ENCODE data around the gene CPHXL. TPM values are rescaled to one million over a fixed set of nuclear protein-coding genes. Genes with fewer than 3 reads are reported as not detected.

Gene CPHXL
- total RNA-seq, 1 experiment from 2014 or later: not detected

- H3K9me2 ChIP-seq (ENCODE audit: insufficient read depth): no peaks in the 10 kb centered on the region
- BruUV-seq (replicated peaks): no TSS peak
- POLR2A ChIA-PET: no interaction called here
- DNase-seq (ENCODE audit: low read depth, low spot score) (no peak), ATAC-seq (no peak)
- CTCF ChIA-PET: no interaction called here
- no peaks in the 10 kb centered on the region for H3K27me3 ChIP-seq (ENCODE audit: insufficient read depth, low read length)
- H3K9ac ChIP-seq (ENCODE audit: low read length): no peak overlapping the region
- no peaks in the 10 kb centered on the region for H3K79me2 ChIP-seq (ENCODE audit: insufficient read depth, low read length)
- H3K9me3 ChIP-seq (ENCODE audit: control insufficient read depth in 1 of 2, insufficient read depth in 1 of 2, low read depth in 1 of 2, low read length in 2 of 2): no peaks in the 10 kb centered on the region
- no peaks in the 10 kb centered on the region for H4K20me1 ChIP-seq (ENCODE audit: insufficient read depth)
- H3K36me3 ChIP-seq (ENCODE audit: control insufficient read depth in 1 of 2, insufficient read depth in 2 of 2, low read length in 2 of 2): no peaks in the 10 kb centered on the region
- intact Hi-C loops (cut with micrococcal nuclease): no loop called here
- H2AFZ ChIP-seq (ENCODE audit: low read depth, low read length, poor library complexity, severe bottlenecking): no peak overlapping the region
- RAD21 ChIA-PET (ENCODE audit: low non-redundant PET in 1 of 2, low total read pairs in 2 of 2, uncharacterized antibody in 2 of 2, unreplicated experiment in 2 of 2): no interaction called here
- no peak overlapping the region for H3K4me3 ChIP-seq (replicated peaks in 1 of 2; ENCODE audit: low read depth in 1 of 2, low read length in 2 of 2)
- H3K27ac ChIP-seq (ENCODE audit: low read depth, low read length): no peak overlapping the region
- H3K4me2 ChIP-seq (ENCODE audit: low read length): no peak overlapping the region
- no peaks in the 10 kb centered on the region for H3K4me1 ChIP-seq (ENCODE audit: control insufficient read depth in 1 of 2, insufficient read depth in 2 of 2, low read length in 2 of 2)
- TF ChIP-seq CBX3 (IDR thresholded peaks at IDR 0.05; ENCODE audit: low read depth): no peak
- TF ChIP-seq REST (IDR thresholded peaks at IDR 0.05; ENCODE audit: low read depth): no peak
- TF ChIP-seq MAX (IDR thresholded peaks at IDR 0.05): no peak
These were observed 58.8 kb downstream of the CPHXL start for GRCh38 chr16:75667503-75667902.

Other genes starting within 250 kb of the CPHXL start
- gene CHST6, start 231.0 kb downstream of the CPHXL start, total RNA-seq (2021; ENCODE audit: unreplicated experiment): 17.9 TPM
- gene CHST5, start 190.4 kb downstream of the CPHXL start, total RNA-seq (2021; ENCODE audit: unreplicated experiment): 0.32 TPM
- 9.7 TPM for gene TMEM231, start 170.2 kb downstream of the CPHXL start, total RNA-seq (2021; ENCODE audit: unreplicated experiment)
- gene GABARAPL2, start 160.1 kb downstream of the CPHXL start, total RNA-seq (2021; ENCODE audit: unreplicated experiment): 76.9 TPM
- gene ADAT1, start 103.2 kb downstream of the CPHXL start, total RNA-seq (2021; ENCODE audit: unreplicated experiment): 44.2 TPM
- 196 TPM for gene KARS1, start 78.8 kb downstream of the CPHXL start, total RNA-seq (2021; ENCODE audit: unreplicated experiment)
- gene TERF2IP, start 78.7 kb downstream of the CPHXL start, total RNA-seq (2021; ENCODE audit: unreplicated experiment): 36.4 TPM
- gene CPHXL2, start 49.5 kb downstream of the CPHXL start, total RNA-seq (2021; ENCODE audit: unreplicated experiment): not detected
- not detected for gene DUXB, start 25.0 kb downstream of the CPHXL start, total RNA-seq (2021; ENCODE audit: unreplicated experiment)

All from HCT116 (cell line).